Karpas-422 (cell line): ENCODE results near the gene NBEA. TPM values are rescaled to one million over a fixed set of nuclear protein-coding genes. Genes with fewer than 3 reads are reported as not detected.

Source experiments
- DNase-seq: peaks from one replicate; pipeline ENCODE4 v3.0.0-alpha.2; 2015
- H2AFZ ChIP-seq: fragments of 200-600 bp; sonication (generic); 2 replicates; pipeline ENCODE4 v1.6.1; 2014; ENCODE audit warnings: antibody characterized with exemption, low read length, mixed read lengths
- H3K27ac ChIP-seq: fragments of 200-600 bp; sonication (generic); 2 replicates; pipeline ENCODE4 v1.5.1; 2014; ENCODE audit warnings: mild to moderate bottlenecking, low read length, moderate library complexity
- H3K27me3 ChIP-seq: fragments of 200-600 bp; sonication (generic); 2 replicates; pipeline ENCODE4 v1.6.1; 2014; ENCODE audit warnings: low read length, mixed read lengths
- H3K36me3 ChIP-seq: fragments of 200-600 bp; sonication (generic); 2 replicates; pipeline ENCODE4 v1.6.1; 2014; ENCODE audit warnings: low read length, mixed read lengths; ENCODE audit not compliant: insufficient read depth
- H3K4me1 ChIP-seq: fragments of 200-600 bp; sonication (generic); 2 replicates; pipeline ENCODE4 v1.6.1; 2014; ENCODE audit warnings: mild to moderate bottlenecking, low read length, mixed read lengths
- H3K4me2 ChIP-seq: fragments of 200-600 bp; sonication (generic); 2 replicates; pipeline ENCODE4 v1.6.1; 2014; ENCODE audit warnings: low read length, low read depth, mild to moderate bottlenecking; ENCODE audit not compliant: poor library complexity, severe bottlenecking
- H3K4me3 ChIP-seq: fragments of 200-600 bp; sonication (generic); 2 replicates; pipeline ENCODE4 v1.5.1; 2014; ENCODE audit warnings: mild to moderate bottlenecking, antibody characterized with exemption, low read length, mixed read lengths
- H3K79me2 ChIP-seq: fragments of 200-600 bp; sonication (generic); 2 replicates; pipeline ENCODE4 v1.6.1; 2014; ENCODE audit warnings: mild to moderate bottlenecking, low read length, mixed read lengths
- H3K9ac ChIP-seq: fragments of 200-600 bp; sonication (generic); 2 replicates; pipeline ENCODE4 v1.6.0; 2014; ENCODE audit warnings: low read length
- H3K9me2 ChIP-seq: fragments of 200-600 bp; sonication (generic), shearing (Covaris generic); replicated peaks from 2 replicates; pipeline ENCODE4 v1.6.0; 2014; ENCODE audit warnings: mild to moderate bottlenecking, low read length, moderate library complexity; ENCODE audit not compliant: insufficient read depth
- H3K9me3 ChIP-seq: fragments of 300-700, 200-600 bp; sonication (generic); 2 replicates; pipeline ENCODE4 v1.6.1; 2014; ENCODE audit warnings: low read length, mixed read lengths
- H4K20me1 ChIP-seq: fragments of 200-600 bp; sonication (generic); 2 replicates; pipeline ENCODE4 v1.6.1; 2014; ENCODE audit warnings: mild to moderate bottlenecking, antibody characterized with exemption, low read length, low read depth; ENCODE audit not compliant: insufficient read depth
- total RNA-seq: library from RNA; depleted of rRNA; stranded (reverse); fragments of >200 nt; shearing (Covaris generic); gene quantifications from 2 replicates; pipeline ENCODE4 v1.2.3, GENCODE V29; 2014; ENCODE audit warnings: low replicate concordance

NBEA gene
- total RNA-seq, 1 experiment from 2014 or later, result 4.0 TPM

- H3K4me3 ChIP-seq, result no peak overlapping the region
- DNase-seq, result no peak
- no peak overlapping the region for H3K4me2 ChIP-seq
- no peaks in the 10 kb centered on the region for H3K79me2 ChIP-seq
- H2AFZ ChIP-seq, result no peak overlapping the region
- H3K36me3 ChIP-seq, result no peaks in the 10 kb centered on the region
- H3K4me1 ChIP-seq, result no peaks in the 10 kb centered on the region
- no peaks in the 10 kb centered on the region for H3K9me3 ChIP-seq
- no peak overlapping the region for H3K27ac ChIP-seq
- H3K27me3 ChIP-seq, result no peaks in the 10 kb centered on the region
- H3K9me2 ChIP-seq, result no peaks in the 10 kb centered on the region
- H4K20me1 ChIP-seq, result no peaks in the 10 kb centered on the region
- H3K9ac ChIP-seq, result no peak overlapping the region
Measured at GRCh38 chr13:35345992-35346391, 403.9 kb downstream of the NBEA start.

DNA sequence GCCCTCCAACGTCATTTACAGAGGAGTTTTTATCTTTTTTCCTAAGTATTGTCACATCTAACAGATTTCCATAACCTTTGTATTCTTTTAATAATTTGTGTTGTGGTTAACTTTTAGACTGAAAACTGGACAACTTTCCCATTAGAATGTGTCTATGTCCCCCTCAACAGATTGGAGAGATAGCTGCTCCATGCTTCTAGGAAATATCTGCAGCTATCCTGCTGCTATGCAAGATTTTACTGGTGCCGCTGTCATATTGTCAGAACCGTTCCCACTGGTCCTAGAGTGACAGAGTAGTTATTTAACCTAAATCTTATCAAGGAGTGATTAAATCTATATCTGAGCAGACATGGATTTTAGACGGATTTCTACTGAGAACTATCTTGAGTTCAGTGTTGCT, 404.4 kb downstream of the NBEA start:
- Histone ChIP-seq H3K9me2 (no peaks in the 10 kb centered on the region), H3K27ac (no peak overlapping the region), H3K9me3 (no peaks in the 10 kb centered on the region), H3K4me2 (no peak overlapping the region), H3K9ac (no peak overlapping the region), H3K4me1 (no peaks in the 10 kb centered on the region), H3K4me3 (no peak overlapping the region), H3K36me3 (no peaks in the 10 kb centered on the region), H2AFZ (no peak overlapping the region), H3K27me3 (no peaks in the 10 kb centered on the region), H4K20me1 (no peaks in the 10 kb centered on the region), H3K79me2 (no peaks in the 10 kb centered on the region)
- DNase-seq, result no peak

GRCh38 chr13:35347679-35348205, 405.7 kb downstream of the NBEA start:
- Histone ChIP-seq H3K36me3 (no peaks in the 10 kb centered on the region), H3K4me1 (no peaks in the 10 kb centered on the region), H3K79me2 (no peaks in the 10 kb centered on the region), H3K27ac (no peak overlapping the region), H3K9me2 (no peaks in the 10 kb centered on the region), H3K9ac (no peak overlapping the region), H3K4me2 (no peak overlapping the region), H2AFZ (no peak overlapping the region), H4K20me1 (no peaks in the 10 kb centered on the region), H3K9me3 (no peaks in the 10 kb centered on the region), H3K4me3 (no peak overlapping the region), H3K27me3 (no peaks in the 10 kb centered on the region)
- DNase-seq, result no peak

DNA sequence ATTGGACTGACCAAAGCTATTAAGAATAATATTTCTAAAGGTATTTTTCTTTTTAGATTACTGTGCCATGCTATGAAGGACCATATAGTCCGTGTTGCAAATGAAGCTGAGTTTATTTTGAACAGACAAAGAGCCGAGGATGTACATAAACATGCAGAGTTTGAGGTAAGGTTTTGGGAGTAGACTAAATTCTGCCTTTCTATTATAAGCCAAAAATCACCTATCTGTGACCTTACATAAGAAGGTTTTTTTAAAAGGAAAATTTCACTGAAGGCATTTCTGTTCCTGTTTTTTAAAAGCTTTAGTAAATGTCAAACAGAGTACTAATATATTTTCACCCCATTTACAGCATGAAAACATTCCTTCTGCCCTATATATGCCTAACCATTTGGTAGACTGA, 407.0 kb downstream of the NBEA start:
- H3K27ac ChIP-seq, result no peak overlapping the region
- H4K20me1 ChIP-seq, result no peaks in the 10 kb centered on the region
- H3K9ac ChIP-seq, result no peak overlapping the region
- no peak for DNase-seq
- H3K4me2 ChIP-seq, result no peak overlapping the region
- no peaks in the 10 kb centered on the region for H3K4me1 ChIP-seq
- no peaks in the 10 kb centered on the region for H3K79me2 ChIP-seq
- H3K4me3 ChIP-seq, result no peak overlapping the region
- H3K9me2 ChIP-seq, result no peaks in the 10 kb centered on the region
- H3K27me3 ChIP-seq, result no peaks in the 10 kb centered on the region
- H2AFZ ChIP-seq, result no peak overlapping the region
- H3K9me3 ChIP-seq, result no peaks in the 10 kb centered on the region
- no peaks in the 10 kb centered on the region for H3K36me3 ChIP-seq

DNA sequence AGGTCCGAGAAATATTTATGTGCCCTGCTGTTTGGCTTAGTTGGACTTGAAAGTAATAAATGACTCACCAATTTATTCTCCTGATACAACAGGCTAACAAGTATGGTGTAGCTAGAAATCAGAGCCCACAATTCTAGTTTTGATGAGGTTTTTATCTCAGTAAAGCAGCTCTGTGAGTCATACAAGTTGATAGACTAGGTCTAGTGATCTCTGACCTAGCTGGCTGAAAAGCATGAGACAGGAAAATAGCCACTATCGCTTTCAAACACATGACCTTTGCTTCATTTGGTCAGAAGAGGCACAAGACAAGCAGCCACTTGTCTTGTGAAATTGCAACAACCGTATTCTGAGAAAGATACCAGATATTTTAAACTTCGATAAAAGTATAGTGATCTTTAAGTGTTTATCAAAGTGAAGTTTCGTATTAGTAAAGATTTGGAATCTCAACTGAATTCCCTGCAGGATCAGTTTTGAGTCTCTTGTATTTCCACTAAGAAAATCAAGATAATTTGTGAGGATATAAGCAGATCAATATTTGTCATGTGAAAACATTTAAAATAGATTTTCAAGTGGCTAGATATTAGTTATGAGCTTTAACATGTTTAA, 407.7 kb downstream of the NBEA start:
- H4K20me1 ChIP-seq, result no peaks in the 10 kb centered on the region
- no peak overlapping the region for H2AFZ ChIP-seq
- H3K4me1 ChIP-seq, result no peaks in the 10 kb centered on the region
- H3K36me3 ChIP-seq, result no peaks in the 10 kb centered on the region
- DNase-seq, result no peak
- no peak overlapping the region for H3K27ac ChIP-seq
- H3K4me2 ChIP-seq, result no peak overlapping the region
- no peaks in the 10 kb centered on the region for H3K9me3 ChIP-seq
- H3K9me2 ChIP-seq, result no peaks in the 10 kb centered on the region
- H3K9ac ChIP-seq, result no peak overlapping the region
- no peaks in the 10 kb centered on the region for H3K79me2 ChIP-seq
- H3K27me3 ChIP-seq, result no peaks in the 10 kb centered on the region
- H3K4me3 ChIP-seq, result no peak overlapping the region

DNA sequence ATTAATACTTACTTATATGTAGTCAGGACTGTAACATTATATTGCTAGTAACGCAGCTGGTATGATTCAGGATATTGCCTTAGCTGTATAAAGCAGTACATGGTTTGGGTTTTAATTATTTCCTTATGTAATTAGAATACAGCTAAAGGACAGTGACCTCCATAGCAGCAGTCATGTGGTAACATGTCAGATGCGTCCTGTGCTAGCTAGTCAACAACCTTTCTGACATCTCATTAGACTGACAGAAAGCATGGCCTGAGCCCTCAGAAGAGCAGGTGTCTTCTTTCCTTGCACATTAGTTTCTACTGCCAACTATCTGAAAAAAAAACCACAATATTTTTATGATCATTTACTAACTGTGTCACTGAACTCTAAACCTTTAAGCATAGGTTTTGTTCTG, 412.2 kb downstream of the NBEA start:
- H3K36me3 ChIP-seq, result no peaks in the 10 kb centered on the region
- H3K4me3 ChIP-seq, result no peak overlapping the region
- no peaks in the 10 kb centered on the region for H4K20me1 ChIP-seq
- H3K27me3 ChIP-seq, result no peaks in the 10 kb centered on the region
- H3K9ac ChIP-seq, result no peak overlapping the region
- H3K9me3 ChIP-seq, result no peaks in the 10 kb centered on the region
- no peak overlapping the region for H2AFZ ChIP-seq
- no peak overlapping the region for H3K27ac ChIP-seq
- no peaks in the 10 kb centered on the region for H3K79me2 ChIP-seq
- H3K9me2 ChIP-seq, result no peaks in the 10 kb centered on the region
- no peak overlapping the region for H3K4me2 ChIP-seq
- H3K4me1 ChIP-seq, result no peaks in the 10 kb centered on the region
- DNase-seq, result no peak

- H3K36me3 ChIP-seq, result no peaks in the 10 kb centered on the region
- no peak overlapping the region for H3K4me3 ChIP-seq
- no peaks in the 10 kb centered on the region for H3K4me1 ChIP-seq
- no peaks in the 10 kb centered on the region for H3K79me2 ChIP-seq
- no peaks in the 10 kb centered on the region for H4K20me1 ChIP-seq
- H3K9me3 ChIP-seq, result no peaks in the 10 kb centered on the region
- no peak overlapping the region for H2AFZ ChIP-seq
- no peaks in the 10 kb centered on the region for H3K9me2 ChIP-seq
- H3K27me3 ChIP-seq, result no peaks in the 10 kb centered on the region
- H3K9ac ChIP-seq, result no peak overlapping the region
- H3K27ac ChIP-seq, result no peak overlapping the region
- DNase-seq, result no peak
- H3K4me2 ChIP-seq, result no peak overlapping the region
Measured at GRCh38 chr13:35354882-35355281, 412.8 kb downstream of the NBEA start.

GRCh38 chr13:35356572-35356971, 414.5 kb downstream of the NBEA start:
- Histone ChIP-seq H3K9me2 (no peaks in the 10 kb centered on the region), H3K79me2 (no peaks in the 10 kb centered on the region), H2AFZ (no peak overlapping the region), H3K4me2 (no peak overlapping the region), H3K9me3 (no peaks in the 10 kb centered on the region), H3K27ac (no peak overlapping the region), H3K36me3 (no peaks in the 10 kb centered on the region), H4K20me1 (no peaks in the 10 kb centered on the region), H3K27me3 (no peaks in the 10 kb centered on the region), H3K9ac (no peak overlapping the region), H3K4me1 (no peaks in the 10 kb centered on the region), H3K4me3 (no peak overlapping the region)
- no peak for DNase-seq
